HTR-8/SVneo (cell line): ENCODE data around the gene IFNE.
"Not testable (repeated sequence)": the region's sequence is repeated elsewhere in the genome, so short reads cannot be mapped to it uniquely, and the experiment has no call there.

Source experiments
- DNase-seq: peaks from one replicate; pipeline ENCODE4 v3.0.0; 2011; ENCODE audit warnings: low spot score, mixed read lengths; ENCODE audit not compliant: insufficient read length
- FAIRE-seq: peaks from 2 replicates; lab custom pipeline; 2011; peaks lifted over from hg19 to GRCh38; lab: Jason Lieb, UNC

Gene IFNE

GRCh38 chr9:21502586-21502985 is 20.5 kb upstream of the IFNE start:
- DNase-seq (no peak), FAIRE-seq (no peak)

- no peak for FAIRE-seq
- DNase-seq: no peak
Measured at GRCh38 chr9:21499912-21500311, 17.8 kb upstream of the IFNE start.

- peak; percentile 6 for DNase-seq
- FAIRE-seq: no peak
Measured at GRCh38 chr9:21491756-21492155, 9.6 kb upstream of the IFNE start.

GRCh38 chr9:21481470-21482056 is 550 bp downstream of the IFNE start:
- no peak for FAIRE-seq
- no peak for DNase-seq

- no peak for FAIRE-seq
- no peak for DNase-seq
Measured at GRCh38 chr9:21479152-21479702, 2.9 kb downstream of the IFNE start.

- FAIRE-seq: no peak
- DNase-seq: no peak
Measured at GRCh38 chr9:21477466-21477865, 4.6 kb downstream of the IFNE start.

- no peak for FAIRE-seq
- DNase-seq: no peak
Measured at GRCh38 chr9:21473236-21473635, 8.9 kb downstream of the IFNE start.

- FAIRE-seq (no peak), DNase-seq (no peak)
Measured at GRCh38 chr9:21470126-21470525, 12.0 kb downstream of the IFNE start.

- DNase-seq (peak; percentile 34), FAIRE-seq (no peak)
Measured at GRCh38 chr9:21465859-21466518, 16.1 kb downstream of the IFNE start.

GRCh38 chr9:21465138-21465537 is 17.0 kb downstream of the IFNE start:
- FAIRE-seq (no peak), DNase-seq (no peak)

- FAIRE-seq: no peak
Measured at GRCh38 chr9:21461377-21461776, 20.7 kb downstream of the IFNE start.

GRCh38 chr9:21455320-21455719 is 26.8 kb downstream of the IFNE start:
- no peak for FAIRE-seq
- peak; percentile 7 for DNase-seq

More at GRCh38 chr9:21461377-21461776, 20.7 kb downstream of the IFNE start:
- DNase-seq: no peak

- no peak for DNase-seq
- no peak for FAIRE-seq
Measured at GRCh38 chr9:21454149-21454548, 28.0 kb downstream of the IFNE start.

GRCh38 chr9:21452681-21453080 is 29.4 kb downstream of the IFNE start:
- no peak for FAIRE-seq
- DNase-seq: no peak

GRCh38 chr9:21450733-21451394 is 31.2 kb downstream of the IFNE start:
- no peak for DNase-seq
- no peak for FAIRE-seq

- not testable (repeated sequence) for FAIRE-seq, DNase-seq
Measured at GRCh38 chr9:21449312-21449711, 32.8 kb downstream of the IFNE start.

GRCh38 chr9:21443849-21444625 is 38.1 kb downstream of the IFNE start:
- FAIRE-seq (no peak), DNase-seq (no peak)

- no peak for DNase-seq
- FAIRE-seq: no peak
Measured at GRCh38 chr9:21440139-21440538, 42.0 kb downstream of the IFNE start, which contains the start of gene IFNA1. IFNA1 (plus strand) TSS chr9:21440439; CDS start chr9:21440508, 69 bp downstream.

- DNase-seq, FAIRE-seq: not testable (repeated sequence)
Measured at GRCh38 chr9:21435015-21435383, 47.1 kb downstream of the IFNE start.
